ENCODE results near the gene LYSMD4.

Gene LYSMD4

DNA sequence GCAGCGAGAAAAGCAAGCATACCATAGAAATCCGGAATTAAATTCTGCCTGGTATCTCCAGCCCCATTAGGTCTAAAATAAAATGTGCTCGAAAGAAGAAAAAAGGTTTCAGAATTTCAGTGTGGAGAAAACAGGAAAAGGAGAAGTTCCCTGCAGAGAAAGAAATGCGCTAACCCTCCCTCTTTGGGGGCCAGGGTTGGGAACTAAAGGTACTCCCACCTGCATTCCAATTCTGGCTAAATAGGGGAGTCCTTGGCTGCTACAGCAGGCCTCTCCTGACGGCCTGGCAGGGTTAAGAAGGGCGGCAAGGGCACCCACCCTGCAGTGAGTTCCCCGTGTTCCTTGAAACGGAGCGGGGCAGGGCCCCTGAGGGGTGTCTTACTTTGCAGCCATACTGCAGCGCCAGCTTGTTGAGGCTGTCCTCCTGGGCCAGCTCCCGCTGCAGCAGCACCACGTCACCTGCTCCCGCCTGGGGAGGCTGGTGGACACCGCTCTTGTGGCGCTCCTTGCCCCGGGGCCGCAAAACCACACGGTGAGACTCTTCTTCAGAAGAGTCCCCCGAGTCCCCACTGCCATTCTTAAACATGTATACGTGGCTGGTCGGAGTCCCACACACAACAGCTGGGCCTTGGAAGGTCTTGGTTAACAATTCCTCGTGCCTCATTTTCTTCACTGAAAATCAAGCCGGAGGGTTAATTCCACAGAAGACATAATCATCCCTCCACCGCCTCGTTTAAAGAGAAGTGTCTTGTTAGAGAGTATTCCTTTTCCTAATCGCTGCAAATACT lies 1.7 kb downstream of the LYSMD4 start:
- in situ Hi-C loops (cut with HindIII; ENCODE audit: low sequenced_read_pairs): no loop called here
- no peak for DNase-seq (ENCODE audit: low read depth)
- TF ChIP-seq, protein P1, sequence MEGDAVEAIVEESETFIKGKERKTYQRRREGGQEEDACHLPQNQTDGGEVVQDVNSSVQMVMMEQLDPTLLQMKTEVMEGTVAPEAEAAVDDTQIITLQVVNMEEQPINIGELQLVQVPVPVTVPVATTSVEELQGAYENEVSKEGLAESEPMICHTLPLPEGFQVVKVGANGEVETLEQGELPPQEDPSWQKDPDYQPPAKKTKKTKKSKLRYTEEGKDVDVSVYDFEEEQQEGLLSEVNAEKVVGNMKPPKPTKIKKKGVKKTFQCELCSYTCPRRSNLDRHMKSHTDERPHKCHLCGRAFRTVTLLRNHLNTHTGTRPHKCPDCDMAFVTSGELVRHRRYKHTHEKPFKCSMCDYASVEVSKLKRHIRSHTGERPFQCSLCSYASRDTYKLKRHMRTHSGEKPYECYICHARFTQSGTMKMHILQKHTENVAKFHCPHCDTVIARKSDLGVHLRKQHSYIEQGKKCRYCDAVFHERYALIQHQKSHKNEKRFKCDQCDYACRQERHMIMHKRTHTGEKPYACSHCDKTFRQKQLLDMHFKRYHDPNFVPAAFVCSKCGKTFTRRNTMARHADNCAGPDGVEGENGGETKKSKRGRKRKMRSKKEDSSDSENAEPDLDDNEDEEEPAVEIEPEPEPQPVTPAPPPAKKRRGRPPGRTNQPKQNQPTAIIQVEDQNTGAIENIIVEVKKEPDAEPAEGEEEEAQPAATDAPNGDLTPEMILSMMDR (IDR thresholded peaks at IDR 0.05; ENCODE audit: low read depth, low read length, missing control alignments): no peak
- H3K4me3 ChIP-seq (ENCODE audit: low read depth, low read length): peak overlapping the region; percentile 75

DNA sequence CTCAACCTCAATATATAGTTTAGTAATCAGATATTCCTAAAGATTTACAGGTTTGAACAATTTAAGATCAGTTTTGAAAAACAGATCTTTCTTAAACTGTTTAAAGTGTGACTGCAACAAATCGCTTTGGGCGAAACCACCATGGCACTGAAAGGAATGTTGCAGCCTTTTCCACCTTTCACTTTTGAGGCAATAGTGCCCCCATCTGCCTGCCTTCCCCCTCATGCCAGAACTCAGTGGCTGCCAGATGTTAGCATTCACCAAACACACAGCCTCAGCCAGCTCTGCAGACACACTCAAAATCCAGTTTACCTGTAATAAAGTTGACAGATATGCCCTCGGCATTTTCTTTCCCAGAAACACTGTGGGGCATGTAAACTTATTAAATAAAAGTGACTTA lies 3.3 kb downstream of the LYSMD4 start:
- in situ Hi-C loops (cut with HindIII; ENCODE audit: low sequenced_read_pairs): no loop called here

DNA sequence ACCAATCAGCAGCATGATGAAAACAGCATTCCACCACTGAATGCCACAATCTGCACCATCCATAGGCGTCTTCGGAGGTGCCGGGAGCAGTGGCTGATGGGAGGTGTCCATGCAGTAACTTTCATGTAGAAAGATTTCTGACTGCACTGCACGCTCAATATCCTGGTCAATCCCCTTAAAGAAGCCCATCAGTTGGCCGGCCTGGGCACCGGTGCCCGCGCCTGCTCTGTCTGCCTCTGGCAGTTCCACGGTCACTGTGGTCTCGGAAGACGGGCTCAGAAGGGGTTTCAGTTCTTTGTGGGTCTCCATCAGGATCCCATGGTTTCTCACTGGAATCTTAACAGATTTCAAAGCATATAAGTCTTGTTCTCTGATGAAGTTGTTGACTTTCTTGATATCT lies 3.9 kb downstream of the LYSMD4 start:
- no peak for DNase-seq (ENCODE audit: low read depth)
- in situ Hi-C loops (cut with HindIII; ENCODE audit: low sequenced_read_pairs): no loop called here
- H3K4me3 ChIP-seq (ENCODE audit: low read depth, low read length): no peak overlapping the region

More for the DNA sequence above, 3.3 kb downstream of the LYSMD4 start:
- DNase-seq (ENCODE audit: low read depth): no peak
- TF ChIP-seq, protein P1 (IDR thresholded peaks at IDR 0.05; ENCODE audit: low read depth, low read length, missing control alignments): peak; percentile 57
- H3K4me3 ChIP-seq (ENCODE audit: low read depth, low read length): no peak overlapping the region

DNA sequence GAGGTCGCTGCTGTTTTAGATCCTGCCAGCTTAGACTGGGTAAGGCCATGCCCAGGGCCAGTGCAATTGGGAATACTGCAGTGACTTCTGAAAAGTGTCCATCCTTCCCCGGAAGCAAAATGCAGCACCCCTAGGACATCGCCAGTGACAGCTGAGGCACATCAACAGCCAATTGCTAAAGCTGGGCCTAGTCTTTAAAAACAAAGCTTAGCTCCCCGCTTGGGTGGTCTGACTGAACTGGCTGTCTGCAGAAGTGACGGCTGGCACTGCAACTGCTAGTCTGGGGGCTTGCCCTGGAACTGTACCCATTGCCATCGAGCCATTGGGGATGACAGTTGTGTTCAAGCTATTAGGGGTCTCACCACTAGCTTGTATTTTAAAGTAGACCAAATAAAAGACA lies 4.3 kb downstream of the LYSMD4 start:
- no peak overlapping the region for H3K4me3 ChIP-seq (ENCODE audit: low read depth, low read length)
- TF ChIP-seq, protein P1 (IDR thresholded peaks at IDR 0.05; ENCODE audit: low read depth, low read length, missing control alignments): no peak
- in situ Hi-C loops (cut with HindIII; ENCODE audit: low sequenced_read_pairs): no loop called here
- no peak for DNase-seq (ENCODE audit: low read depth)

More for the DNA sequence above, 3.9 kb downstream of the LYSMD4 start:
- TF ChIP-seq, protein P1 (IDR thresholded peaks at IDR 0.05; ENCODE audit: low read depth, low read length, missing control alignments): no peak

DNA sequence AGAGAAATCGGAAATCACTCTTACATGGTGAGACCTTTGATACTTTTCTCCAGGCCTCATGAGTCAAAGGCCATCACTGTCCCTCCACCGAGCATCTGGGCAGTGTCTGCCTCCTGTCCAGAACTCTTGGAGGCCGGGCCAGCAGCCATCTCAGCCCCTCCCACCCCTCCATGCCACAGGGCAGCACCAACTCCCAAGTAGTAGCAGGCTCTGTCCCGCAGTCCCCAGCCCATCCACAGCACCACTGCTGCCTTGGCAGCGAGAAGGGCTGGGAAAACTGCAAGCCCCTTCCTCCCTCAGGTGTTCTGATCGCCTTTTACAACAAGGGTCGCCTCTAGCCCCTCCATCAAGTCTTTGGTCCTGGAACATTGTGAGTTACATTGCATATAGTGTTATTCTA lies 5.5 kb downstream of the LYSMD4 start:
- in situ Hi-C loops (cut with HindIII; ENCODE audit: low sequenced_read_pairs): no loop called here
- TF ChIP-seq, protein P1 (IDR thresholded peaks at IDR 0.05; ENCODE audit: low read depth, low read length, missing control alignments): no peak
- H3K4me3 ChIP-seq (ENCODE audit: low read depth, low read length): no peak overlapping the region
- no peak for DNase-seq (ENCODE audit: low read depth)

DNA sequence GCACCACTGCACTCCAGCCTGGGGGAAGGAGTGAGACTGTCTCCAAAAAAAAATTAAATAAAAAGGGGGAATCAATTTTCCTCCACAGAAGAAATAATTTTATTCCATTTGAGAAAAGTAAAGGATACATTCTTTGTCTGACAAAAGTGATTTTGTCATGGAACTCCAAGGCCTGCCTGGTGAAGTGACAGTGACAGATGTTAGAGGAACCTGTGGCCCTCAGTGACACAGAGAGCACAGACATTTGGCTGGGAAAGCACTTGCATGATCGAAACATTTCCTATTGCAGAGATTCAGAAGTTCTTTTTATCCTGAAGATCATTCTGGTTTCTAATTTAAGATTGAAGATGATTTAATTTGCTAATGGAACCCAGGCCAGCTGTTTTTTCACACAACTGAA lies 5.9 kb downstream of the LYSMD4 start:
- in situ Hi-C loops (cut with HindIII; ENCODE audit: low sequenced_read_pairs): no loop called here

More for the DNA sequence above, 5.9 kb downstream of the LYSMD4 start:
- DNase-seq (ENCODE audit: low read depth): no peak
- no peak overlapping the region for H3K4me3 ChIP-seq (ENCODE audit: low read depth, low read length)
- TF ChIP-seq, protein P1 (IDR thresholded peaks at IDR 0.05; ENCODE audit: low read depth, low read length, missing control alignments): no peak
